LNCAP (cell line): ENCODE data around the gene MXI1.

Experiments used
- CTCF ChIP-seq: fragments of 450-650 bp; IDR thresholded peaks from 2 replicates; pipeline ENCODE4 v1.5.1; 2017; ENCODE audit warnings: mild to moderate bottlenecking

MXI1 gene

GRCh38 chr10:110214371-110214826 lies 7.0 kb downstream of the MXI1 start:
- no peak for TF ChIP-seq CTCF

- no peak for TF ChIP-seq CTCF
These were observed 8.1 kb downstream of the MXI1 start for GRCh38 chr10:110215286-110216170.

- no peak for TF ChIP-seq CTCF
These were observed 8.8 kb downstream of the MXI1 start for GRCh38 chr10:110216240-110216639.

GRCh38 chr10:110216942-110217661 lies 9.7 kb downstream of the MXI1 start:
- no peak for TF ChIP-seq CTCF

GRCh38 chr10:110217662-110218008 lies 10.2 kb downstream of the MXI1 start:
- no peak for TF ChIP-seq CTCF

- TF ChIP-seq CTCF = no peak
These were observed 11.2 kb downstream of the MXI1 start for GRCh38 chr10:110218632-110219031.

- no peak for TF ChIP-seq CTCF
These were observed 12.5 kb downstream of the MXI1 start for GRCh38 chr10:110219884-110220283.
